Stimulated activated effector memory CD8-positive, alpha-beta T cell treated with anti-CD3 and anti-CD28 coated beads, Interleukin-12 subunit alpha, Interleukin-12 subunit beta, amount 100 ng/mL, for 72 hours (primary cell): ENCODE measurements around the gene TCF7.

ENCODE experiments used
- ATAC-seq: fragments of 150-1000 bp; cut with Tn5 transposase; 2 replicates; pipeline ENCODE4 v1.10.0; 2021
- DNase-seq, 2 donors: peaks; one replicate each; pipeline ENCODE4 v3.0.0; 2021 to 2022; ENCODE audit warnings: low spot score in 2 of 2
- H3K27ac Mint-ChIP-seq: one replicate; pipeline ENCODE4 v1.8.0; 2022; ENCODE audit warnings: mild to moderate bottlenecking, mixed read lengths
- H3K36me3 Mint-ChIP-seq: one replicate; pipeline ENCODE4 v1.8.0; 2022; ENCODE audit warnings: mild to moderate bottlenecking, mixed read lengths
- H3K4me1 Mint-ChIP-seq: one replicate; pipeline ENCODE4 v1.8.0; 2022; ENCODE audit warnings: mixed read lengths
- H3K4me3 Mint-ChIP-seq: one replicate; pipeline ENCODE4 v1.8.0; 2022; ENCODE audit warnings: mild to moderate bottlenecking, mixed read lengths
- H3K9me3 Mint-ChIP-seq: one replicate; pipeline ENCODE4 v1.8.0; 2022; ENCODE audit warnings: mixed read lengths

Gene TCF7

DNA sequence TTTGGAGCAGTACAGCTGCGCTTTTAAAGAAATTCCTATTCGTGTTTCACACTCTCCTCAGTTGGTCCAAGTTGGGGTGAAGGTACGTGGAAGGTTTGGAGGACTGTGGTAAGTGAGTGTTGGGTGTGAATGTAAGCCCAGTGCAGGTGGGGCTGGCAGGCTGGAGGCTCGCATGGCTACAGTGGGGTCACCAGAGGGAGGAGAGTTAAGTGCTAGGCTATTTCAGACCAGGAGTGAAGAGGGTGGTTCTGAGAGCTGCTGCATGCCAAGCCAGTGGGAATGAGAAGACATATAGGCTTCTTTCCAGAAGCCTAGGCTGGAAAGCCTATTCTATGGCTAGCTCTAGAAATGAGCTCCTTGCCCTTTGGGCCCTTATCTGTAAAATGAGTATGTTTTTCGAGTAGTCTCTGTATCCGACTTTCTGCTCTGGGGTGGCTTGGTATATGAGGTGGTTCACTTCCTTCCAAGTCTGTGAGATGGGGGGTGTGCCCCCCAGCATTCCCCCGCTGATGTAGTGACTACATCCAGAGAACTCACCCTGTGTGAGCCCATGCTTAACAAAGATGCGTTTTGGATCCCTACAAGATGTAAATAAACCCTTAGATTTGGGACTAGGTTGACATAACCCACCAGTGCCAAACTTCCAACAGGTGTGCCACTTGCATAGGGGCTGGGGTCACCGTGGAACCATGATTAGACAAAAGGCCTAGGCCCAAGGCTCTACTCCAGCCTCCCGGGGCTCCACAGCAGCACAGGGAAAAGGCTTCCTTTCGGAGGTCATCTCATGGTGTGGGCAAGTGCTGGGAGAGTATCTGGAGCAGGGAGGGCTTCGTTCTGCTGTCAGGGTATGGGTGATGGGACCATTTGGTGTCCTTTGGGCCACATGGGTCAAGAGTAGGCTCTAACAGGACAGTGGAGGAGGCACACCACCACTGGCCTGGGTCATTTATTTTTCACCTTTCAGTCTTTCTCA, 2.6 kb downstream of the TCF7 start:
- DNase-seq = no peak
- Mint-ChIP-seq H3K4me3 (peak overlapping the region; percentile 67), H3K36me3 (peaks cover 24% of the 10 kb centered on the region), H3K27ac (no peak overlapping the region), H3K9me3 (no peaks in the 10 kb centered on the region), H3K4me1 (peaks cover 80% of the 10 kb centered on the region)
- ATAC-seq = no peak

DNA sequence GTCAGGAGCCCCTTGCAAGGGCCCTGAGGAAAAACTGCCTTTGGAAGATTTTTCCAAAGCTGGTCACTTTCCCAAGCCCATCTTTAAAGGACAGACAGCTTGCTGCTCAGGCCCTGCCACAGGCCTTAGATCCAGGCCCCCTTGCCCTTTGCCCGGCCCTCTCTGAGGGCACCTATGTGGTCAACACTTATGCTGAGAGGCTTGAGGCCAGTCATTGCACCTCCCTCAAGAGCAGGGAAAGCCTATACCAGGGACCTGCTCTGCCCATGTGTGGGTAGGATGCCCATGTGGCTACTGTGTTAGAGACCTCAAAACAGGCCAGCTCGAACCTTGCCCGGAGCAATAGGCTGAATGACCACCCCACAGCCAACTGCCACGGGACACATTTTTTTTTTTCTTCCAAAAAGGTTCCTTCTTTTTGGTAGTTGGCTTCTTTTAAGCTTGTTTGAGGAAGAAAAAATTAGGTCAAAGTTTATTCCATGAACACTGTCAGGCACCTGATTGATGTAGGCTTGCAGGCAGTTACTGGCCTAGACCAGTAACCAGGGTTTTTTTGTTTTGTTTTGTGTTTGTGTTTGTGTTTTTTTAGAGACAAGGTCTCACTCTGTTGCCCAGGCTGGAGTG, 3.8 kb downstream of the TCF7 start:
- no peak for DNase-seq
- Mint-ChIP-seq H3K4me3 (peak overlapping the region; percentile 67), H3K4me1 (peaks cover 86% of the 10 kb centered on the region), H3K9me3 (no peaks in the 10 kb centered on the region), H3K27ac (no peak overlapping the region), H3K36me3 (peaks cover 24% of the 10 kb centered on the region)
- ATAC-seq = no peak

DNA sequence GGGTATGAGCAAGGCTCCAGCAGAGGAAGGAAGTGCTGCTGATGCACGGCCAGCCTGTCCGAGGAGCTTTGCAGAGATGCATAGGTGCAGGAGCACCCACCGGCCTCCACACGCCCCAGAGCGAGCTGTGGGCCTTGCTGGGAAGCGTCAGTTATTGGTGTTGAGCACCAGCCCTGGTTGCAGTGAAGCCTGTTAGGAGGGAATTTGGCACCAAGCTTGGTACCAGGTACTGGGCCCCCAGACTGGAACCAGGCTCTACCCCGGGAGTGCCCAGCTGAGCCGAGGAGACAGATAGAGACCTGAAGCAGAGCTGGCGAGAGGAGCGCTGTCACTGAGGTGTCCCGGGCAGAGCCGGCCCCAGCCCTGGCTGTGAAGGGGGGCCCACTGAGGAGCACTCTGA, 5.2 kb downstream of the TCF7 start:
- ATAC-seq = peak; percentile 42
- no peak for DNase-seq
- H3K27ac Mint-ChIP-seq = peak overlapping the region; percentile 60
- H3K4me3 Mint-ChIP-seq = peak overlapping the region; percentile 67
- peaks cover 89% of the 10 kb centered on the region for H3K4me1 Mint-ChIP-seq
- no peaks in the 10 kb centered on the region for H3K9me3 Mint-ChIP-seq
- H3K36me3 Mint-ChIP-seq = peaks cover 24% of the 10 kb centered on the region

DNA sequence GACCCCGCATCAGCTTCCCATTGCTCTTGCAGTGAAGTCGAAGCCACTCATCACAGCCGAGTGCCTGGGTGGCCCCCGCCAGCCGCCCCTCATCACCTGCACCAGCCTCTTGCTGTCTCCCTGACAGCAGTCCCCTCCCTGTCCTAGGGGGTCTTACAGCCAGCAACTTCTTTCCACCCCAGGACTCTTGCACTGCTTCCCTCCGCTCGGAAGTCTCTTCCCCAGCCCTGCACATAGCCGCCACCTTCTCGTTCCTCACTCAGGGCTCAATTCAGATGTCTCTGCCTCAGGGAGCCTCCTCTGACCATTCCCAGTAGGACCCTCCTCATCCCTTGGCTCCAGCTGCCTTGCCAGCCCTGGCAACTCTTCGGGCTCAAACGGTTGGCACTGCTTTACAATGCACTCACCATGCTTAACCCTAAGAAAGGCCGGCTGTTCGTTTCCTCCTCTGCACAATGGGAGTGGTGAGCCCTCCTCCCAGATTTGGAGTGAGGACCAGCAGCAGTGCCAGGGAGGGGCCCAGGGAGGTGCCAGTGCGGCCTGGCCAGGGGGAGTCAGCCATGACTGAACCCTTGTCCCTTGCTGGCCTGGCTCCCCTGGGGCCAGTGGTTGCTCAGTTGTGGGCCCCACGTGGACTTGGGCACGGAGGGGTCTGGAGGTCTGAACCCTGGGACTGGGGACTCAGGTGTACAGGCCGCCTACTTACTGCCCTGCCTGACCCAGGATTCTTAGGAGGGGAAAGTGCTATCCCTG, 6.1 kb downstream of the TCF7 start:
- ATAC-seq = no peak
- DNase-seq = no peak
- H3K4me1 Mint-ChIP-seq = peaks cover 98% of the 10 kb centered on the region
- peaks cover 21% of the 10 kb centered on the region for H3K36me3 Mint-ChIP-seq
- H3K9me3 Mint-ChIP-seq = no peaks in the 10 kb centered on the region
- peak overlapping the region; percentile 60 for H3K27ac Mint-ChIP-seq
- H3K4me3 Mint-ChIP-seq = peak overlapping the region; percentile 67

DNA sequence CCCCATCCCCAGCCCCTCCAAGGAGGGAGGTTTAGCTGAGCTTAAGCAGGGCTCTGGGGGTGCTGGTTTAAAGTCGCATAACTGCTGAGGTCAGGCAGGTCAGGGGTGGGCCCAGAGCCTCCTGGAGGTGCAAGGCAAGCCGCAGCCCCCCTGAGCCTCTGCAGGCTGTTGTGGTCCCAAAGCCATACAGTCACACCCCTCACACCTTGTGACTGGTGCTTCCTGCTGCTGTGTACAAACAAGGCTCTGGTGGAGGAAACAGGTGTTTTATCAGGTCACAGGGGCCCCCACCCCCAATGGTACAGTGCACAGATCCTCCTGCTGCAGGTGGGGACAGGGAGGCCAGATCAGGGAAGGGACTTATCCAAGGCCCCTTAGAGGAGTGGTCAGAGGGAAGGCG, 8.0 kb downstream of the TCF7 start:
- H3K4me3 Mint-ChIP-seq = peak overlapping the region; percentile 10
- H3K4me1 Mint-ChIP-seq = peaks cover 96% of the 10 kb centered on the region
- ATAC-seq (peak; percentile 48), DNase-seq (no peak)
- H3K36me3 Mint-ChIP-seq = peaks cover 17% of the 10 kb centered on the region
- H3K27ac Mint-ChIP-seq = peak overlapping the region; percentile 27
- no peaks in the 10 kb centered on the region for H3K9me3 Mint-ChIP-seq

DNA sequence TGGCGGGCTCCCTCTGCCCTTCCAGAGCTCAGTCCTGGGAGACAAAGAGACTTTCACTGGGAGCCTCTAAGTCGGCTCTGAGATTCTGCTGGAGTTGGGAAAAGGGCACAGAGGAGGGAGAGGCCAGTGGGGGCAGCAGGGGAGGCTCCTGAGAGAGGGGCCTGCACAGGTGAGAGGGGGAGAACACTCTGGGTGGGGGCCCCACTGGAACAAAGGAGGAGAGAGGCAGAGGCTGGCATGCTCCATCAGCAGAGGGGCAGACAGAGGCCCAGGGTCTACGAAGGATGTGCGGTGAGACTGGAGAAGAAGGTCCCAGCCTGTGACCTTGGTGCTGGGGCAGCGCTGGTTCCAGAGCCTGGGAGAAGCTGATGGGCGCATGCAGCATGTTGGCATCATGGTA, 8.9 kb downstream of the TCF7 start:
- DNase-seq = no peak
- no peaks in the 10 kb centered on the region for H3K9me3 Mint-ChIP-seq
- H3K36me3 Mint-ChIP-seq = peaks cover 17% of the 10 kb centered on the region
- H3K4me3 Mint-ChIP-seq = peak overlapping the region; percentile 10
- H3K27ac Mint-ChIP-seq = peak overlapping the region; percentile 27
- peaks cover 96% of the 10 kb centered on the region for H3K4me1 Mint-ChIP-seq
- ATAC-seq = no peak

DNA sequence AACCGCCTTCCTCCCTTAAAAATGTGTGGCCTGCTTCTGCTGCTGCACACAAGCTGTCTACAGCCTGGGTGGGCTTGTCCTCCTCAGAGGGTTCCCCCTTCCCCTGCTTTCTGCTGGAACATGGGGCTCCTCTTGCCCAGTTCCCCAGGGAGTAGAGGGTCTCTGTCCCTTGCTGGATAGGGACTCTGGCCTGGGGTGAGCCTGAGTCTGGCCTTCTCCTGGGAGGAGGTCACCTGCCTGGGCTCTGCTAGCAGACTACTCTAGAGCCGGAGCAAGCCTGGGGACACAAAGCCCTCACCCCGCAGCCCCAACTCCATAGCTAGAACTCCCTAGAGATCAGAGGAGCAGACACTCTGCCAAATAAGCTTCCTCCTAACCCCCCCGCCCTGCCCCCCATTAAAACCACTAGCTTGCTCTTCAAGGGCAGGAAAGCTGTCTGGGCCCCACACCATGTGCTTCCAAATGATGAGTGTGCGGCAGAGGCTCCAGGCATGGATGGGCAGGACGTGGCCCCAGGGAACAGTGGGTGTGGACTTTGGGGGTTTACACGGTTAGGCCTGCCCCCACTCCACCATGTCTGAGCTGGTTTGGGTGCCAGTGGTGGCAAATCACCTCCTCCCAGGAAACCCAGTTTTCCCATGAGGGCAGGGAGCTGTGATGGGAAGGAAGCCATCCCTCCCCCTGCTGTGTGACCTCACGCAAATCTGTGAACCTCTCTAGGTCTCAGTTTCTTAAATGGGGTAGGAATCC, 10.0 kb downstream of the TCF7 start:
- ATAC-seq (no peak), DNase-seq (no peak)
- H3K27ac Mint-ChIP-seq = no peak overlapping the region
- peaks cover 96% of the 10 kb centered on the region for H3K4me1 Mint-ChIP-seq
- no peaks in the 10 kb centered on the region for H3K9me3 Mint-ChIP-seq
- no peak overlapping the region for H3K4me3 Mint-ChIP-seq
- peaks cover 25% of the 10 kb centered on the region for H3K36me3 Mint-ChIP-seq

DNA sequence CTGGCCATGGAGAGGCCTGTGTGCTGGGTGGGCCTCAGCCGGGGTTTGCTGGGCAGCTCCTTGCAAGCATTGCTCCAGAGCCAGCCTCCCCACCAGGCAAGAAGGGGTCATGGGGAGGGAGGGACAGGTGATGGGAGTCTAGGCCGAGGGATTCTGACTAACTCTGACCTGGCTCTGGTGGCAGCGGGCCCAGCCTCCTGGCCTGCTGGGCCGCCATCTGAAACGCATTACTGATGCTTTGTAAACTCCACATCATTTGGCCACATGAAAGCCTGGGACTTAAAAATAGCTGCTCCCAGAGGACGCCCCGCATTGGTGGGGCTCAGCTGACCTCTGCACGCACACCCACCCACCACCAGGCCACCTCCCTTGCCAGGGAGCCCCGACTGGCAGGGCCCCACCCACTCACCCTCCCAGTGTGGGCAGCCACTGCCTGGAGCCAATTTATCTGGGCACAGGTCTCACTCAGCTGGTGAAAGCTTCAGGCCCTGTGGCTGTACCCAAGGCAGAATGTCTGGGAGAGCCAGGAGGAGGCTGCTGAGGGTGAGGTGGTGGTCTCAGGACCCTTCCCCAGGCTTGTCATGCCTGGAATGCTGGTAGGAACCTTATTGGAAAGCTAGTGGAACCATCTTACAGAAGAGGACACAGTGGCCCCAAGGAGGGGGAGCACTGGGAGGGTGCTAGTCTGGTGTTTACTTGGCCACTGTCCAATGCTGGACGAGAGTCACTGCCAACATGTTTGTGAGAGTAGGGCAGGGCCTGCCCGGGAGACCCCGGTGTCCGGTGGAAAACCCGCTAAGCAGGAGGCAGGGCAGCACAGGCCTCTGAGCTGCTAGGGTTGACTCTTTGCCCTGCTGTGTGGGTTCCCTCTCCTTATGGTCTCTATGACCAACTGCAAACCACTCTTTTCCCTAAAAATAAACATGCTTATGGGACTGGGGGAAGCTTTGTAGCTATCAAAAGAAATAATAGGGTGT, 10.8 kb downstream of the TCF7 start:
- Mint-ChIP-seq H3K36me3 (peaks cover 21% of the 10 kb centered on the region), H3K27ac (peak overlapping the region; percentile 69), H3K9me3 (no peaks in the 10 kb centered on the region), H3K4me3 (peak overlapping the region; percentile 25), H3K4me1 (peaks cover 96% of the 10 kb centered on the region)
- no peak for DNase-seq
- ATAC-seq = peak; percentile 22

DNA sequence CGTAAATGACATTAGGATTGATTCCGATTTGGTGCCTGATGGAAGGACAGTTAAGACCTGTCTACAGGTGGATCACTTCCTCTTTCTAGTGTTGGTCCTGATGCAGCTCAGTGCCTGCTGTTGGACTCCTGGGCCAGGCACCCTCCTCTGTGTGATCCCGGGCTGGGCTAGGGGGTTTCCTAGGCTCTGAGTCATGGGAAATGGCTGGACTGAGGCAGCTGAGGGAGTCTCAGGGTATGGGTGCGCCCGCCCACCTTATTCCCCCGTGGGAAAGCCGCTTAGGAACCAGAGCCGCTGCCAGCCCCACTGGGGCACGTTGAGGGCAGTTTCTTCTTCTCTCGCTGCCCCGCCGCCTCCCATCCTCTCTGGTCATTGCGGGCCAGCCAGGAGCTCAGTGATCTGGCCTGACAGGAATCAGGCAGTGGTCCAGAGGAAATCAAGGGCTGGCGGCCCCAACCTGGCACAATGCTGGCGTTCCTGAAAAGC, 12.9 kb downstream of the TCF7 start:
- no peaks in the 10 kb centered on the region for H3K9me3 Mint-ChIP-seq
- DNase-seq (no peak), ATAC-seq (peak; percentile 34)
- H3K4me3 Mint-ChIP-seq = peak overlapping the region; percentile 50
- peaks cover 99% of the 10 kb centered on the region for H3K4me1 Mint-ChIP-seq
- peaks cover 15% of the 10 kb centered on the region for H3K36me3 Mint-ChIP-seq
- H3K27ac Mint-ChIP-seq = peak overlapping the region; percentile 37

DNA sequence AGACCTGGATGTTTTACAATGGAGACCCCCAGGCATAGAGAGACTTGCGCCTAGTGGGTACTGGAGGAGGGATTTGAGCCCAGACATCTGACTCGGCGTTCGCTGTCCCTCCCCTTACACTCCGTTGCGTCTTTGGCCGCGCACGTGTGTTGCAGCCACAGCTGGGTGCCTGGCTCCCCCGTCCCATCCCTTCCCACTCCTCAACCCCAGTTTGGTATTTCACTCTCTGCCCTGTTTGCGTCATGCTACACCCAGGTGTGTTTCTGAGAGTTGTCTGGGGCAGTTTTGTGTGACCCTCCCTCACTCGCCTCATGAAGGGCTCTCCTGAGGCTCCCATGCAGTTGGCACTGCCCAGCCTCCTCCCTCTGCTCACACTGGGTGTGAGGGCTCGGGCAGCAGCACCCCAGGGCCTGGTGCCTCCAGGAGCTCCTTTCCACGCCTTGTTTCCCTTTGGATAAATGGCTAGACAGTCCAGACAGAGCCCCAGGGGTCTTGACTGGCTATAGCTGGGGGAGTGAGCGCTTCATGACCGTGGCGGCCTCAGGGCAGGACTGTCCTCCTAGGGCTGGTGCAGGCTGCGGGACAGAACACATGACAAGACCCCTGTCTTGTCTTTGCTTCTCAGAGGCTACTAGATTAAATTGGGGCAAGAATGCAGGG, 13.6 kb downstream of the TCF7 start:
- Mint-ChIP-seq H3K36me3 (peaks cover 18% of the 10 kb centered on the region), H3K27ac (peak overlapping the region; percentile 43), H3K4me1 (peaks cover 99% of the 10 kb centered on the region), H3K4me3 (peak overlapping the region; percentile 50), H3K9me3 (no peaks in the 10 kb centered on the region)
- ATAC-seq (no peak), DNase-seq (no peak)

DNA sequence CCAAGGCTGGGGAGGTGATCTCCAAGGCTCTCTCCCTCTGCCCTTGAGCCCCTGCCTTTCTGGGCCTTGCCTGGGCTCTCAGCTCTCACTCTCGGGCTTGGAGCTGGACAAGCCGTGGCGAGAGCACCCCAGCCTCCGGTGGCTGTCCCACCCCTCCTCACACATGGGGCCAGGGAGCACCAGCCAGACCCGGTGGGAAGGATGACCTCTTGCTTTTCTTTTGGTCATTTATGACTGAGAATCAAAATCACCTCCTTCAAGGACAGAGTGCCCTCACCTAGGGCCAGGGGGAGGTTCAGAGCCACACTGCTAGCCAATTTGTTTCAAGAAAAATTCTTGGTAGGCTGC, 14.1 kb downstream of the TCF7 start:
- ATAC-seq (no peak), DNase-seq (no peak)
- peak overlapping the region; percentile 50 for H3K4me3 Mint-ChIP-seq
- peak overlapping the region; percentile 43 for H3K27ac Mint-ChIP-seq
- peaks cover 99% of the 10 kb centered on the region for H3K4me1 Mint-ChIP-seq
- H3K36me3 Mint-ChIP-seq = peaks cover 19% of the 10 kb centered on the region
- H3K9me3 Mint-ChIP-seq = no peaks in the 10 kb centered on the region

DNA sequence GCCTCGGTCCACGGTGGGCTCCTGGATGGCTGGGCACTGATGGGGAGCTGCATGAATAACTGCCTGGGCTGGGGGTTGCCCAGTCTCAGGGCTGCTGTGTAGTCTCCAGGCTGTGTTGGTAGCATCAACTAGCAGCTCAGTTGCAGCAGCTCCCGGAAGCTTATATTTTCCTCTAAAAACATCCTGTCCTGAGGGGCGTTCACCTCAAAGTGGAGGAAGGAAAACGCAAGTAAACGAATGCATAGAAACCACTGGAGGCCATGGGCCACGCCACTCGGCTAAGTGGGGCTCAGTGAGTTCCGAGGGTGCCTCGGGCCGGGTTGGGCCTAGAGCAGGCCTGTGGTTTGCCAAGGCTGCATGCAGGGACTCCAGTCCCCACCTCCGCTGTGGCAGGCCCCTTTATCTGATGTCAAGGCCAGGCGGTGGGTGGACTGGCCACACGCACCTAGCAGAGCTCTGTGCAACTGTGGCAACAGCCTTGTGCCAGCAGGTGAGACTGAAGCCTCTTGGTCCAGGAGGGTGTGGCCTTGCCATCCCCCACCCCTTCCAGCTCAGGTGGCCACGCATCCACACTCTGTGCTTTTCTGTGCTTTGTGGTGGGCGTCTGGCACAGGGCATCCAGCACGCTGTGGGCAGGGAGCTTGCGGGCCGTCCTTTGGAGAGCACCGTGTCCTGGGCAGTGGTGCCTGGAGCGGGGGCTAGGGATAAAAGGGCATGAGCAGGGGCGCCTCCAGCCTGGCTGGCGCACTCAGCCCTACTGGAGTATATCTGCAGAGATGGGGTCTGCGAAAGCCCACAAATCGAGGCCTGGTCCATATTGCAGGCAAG, 15.1 kb downstream of the TCF7 start:
- peaks cover 97% of the 10 kb centered on the region for H3K4me1 Mint-ChIP-seq
- peak overlapping the region; percentile 43 for H3K27ac Mint-ChIP-seq
- ATAC-seq (no peak), DNase-seq (no peak)
- peaks cover 29% of the 10 kb centered on the region for H3K36me3 Mint-ChIP-seq
- H3K9me3 Mint-ChIP-seq = no peaks in the 10 kb centered on the region
- peak overlapping the region; percentile 50 for H3K4me3 Mint-ChIP-seq
